ENCODE data around the gene CD40LG. TPM values are rescaled to one million over a fixed set of nuclear protein-coding genes. Genes with fewer than 3 reads are reported as not detected.

Gene CD40LG
- total and polyA plus RNA-seq, 2 donors (not counting 1 experiment from before 2014, with no cell fraction given) = 0.13 to 0.30 TPM

DNA sequence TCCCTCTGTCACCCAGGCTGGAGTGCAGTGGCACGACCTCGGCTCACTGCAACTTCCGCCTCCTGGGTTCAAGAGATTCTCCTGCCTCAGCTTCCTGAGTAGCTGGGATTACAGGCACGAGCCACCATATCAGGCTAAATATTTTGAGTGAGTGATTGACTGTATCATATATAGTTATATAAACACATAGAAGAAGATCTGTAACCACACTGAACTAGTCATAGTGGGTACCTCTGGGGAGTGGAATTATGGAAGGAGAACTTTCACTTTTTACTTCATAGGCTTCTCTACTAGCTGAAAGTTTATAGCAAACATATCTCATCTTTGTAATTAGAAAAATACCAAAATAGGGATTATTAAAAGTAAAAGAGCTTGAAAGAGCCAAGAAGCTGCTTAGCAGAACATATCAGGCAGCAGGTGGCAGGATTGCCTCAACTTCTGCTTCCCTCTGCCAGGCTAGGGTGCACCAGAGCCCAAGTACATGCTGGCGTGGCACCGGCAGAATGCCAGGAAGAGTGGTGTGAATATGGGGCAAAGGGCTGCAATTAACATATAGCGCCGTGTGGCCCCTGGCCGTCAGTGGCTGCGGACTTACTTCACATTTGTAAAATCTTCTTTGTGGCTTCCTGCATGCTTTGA, 39.5 kb upstream of the CD40LG start:
- H3K27ac Mint-ChIP-seq = no peak overlapping the region
- no peak overlapping the region for H3K4me3 Mint-ChIP-seq

More for the DNA sequence above, 39.5 kb upstream of the CD40LG start:
- Histone ChIP-seq H3K27ac (ENCODE audit: low read length in 2 of 2) (no peak overlapping the region), H3K79me2 (ENCODE audit: control insufficient read depth, insufficient read depth, low read length) (no peaks in the 10 kb centered on the region), H3K4me1 (ENCODE audit: control insufficient read depth in 2 of 2, insufficient read depth in 2 of 2, low read length in 2 of 2) (peaks cover 0 to 3% of the 10 kb centered on the region in 2 donors), H3K36me3 (replicated peaks in 1 of 2; ENCODE audit: control extremely low read depth in 1 of 2, control insufficient read depth in 1 of 2, extremely low read depth in 1 of 2, insufficient read depth in 2 of 2, low read length in 1 of 2) (no peaks in the 10 kb centered on the region), H2AFZ (ENCODE audit: insufficient read depth, low read depth, low read length, poor library complexity, severe bottlenecking) (no peak overlapping the region), H4K20me1 (ENCODE audit: control insufficient read depth, insufficient read depth, low read length, poor library complexity, severe bottlenecking) (no peaks in the 10 kb centered on the region), H3K4me3 (ENCODE audit: control extremely low read depth in 1 of 5, extremely low read depth in 1 of 5, insufficient read depth in 1 of 5, low read depth in 2 of 5, low read length in 4 of 5) (no peak overlapping the region), H3K9me3 (ENCODE audit: control extremely low read depth in 1 of 3, control insufficient read depth in 2 of 3, insufficient read depth in 1 of 3, low read length in 2 of 3) (no peaks in the 10 kb centered on the region), H3K4me2 (replicated peaks; ENCODE audit: low read depth, low read length, poor library complexity, severe bottlenecking) (no peak overlapping the region), H3K9ac (ENCODE audit: low read length) (no peak overlapping the region), H3K27me3 (replicated peaks in 1 of 4; ENCODE audit: control extremely low read depth in 1 of 4, control insufficient read depth in 3 of 4, insufficient read depth in 4 of 4, low read length in 3 of 4) (no peaks in the 10 kb centered on the region)
- H3K27me3 Mint-ChIP-seq = no peaks in the 10 kb centered on the region
- TF ChIP-seq CTCF (IDR thresholded peaks at IDR 0.05) = peak; percentile 48
- no peak for TF ChIP-seq EZH2 (IDR thresholded peaks at IDR 0.05; ENCODE audit: borderline replicate concordance, insufficient read depth, low read depth, low read length, poor library complexity, severe bottlenecking)
- ChIA-PET CTCF (interaction anchor here (0.7 to 3.3 kb wide), 16 partner anchors 9 to 444 kb away, joined by 3 to 26 read pairs (median 4); no protein-coding TSS in a partner anchor), POLR2A (no interaction called here)
- no peaks in the 10 kb centered on the region for H3K4me1 Mint-ChIP-seq
- intact Hi-C loops (cut with micrococcal nuclease) = loop anchor here (1.0 kb wide), 2 partner anchors 87 to 317 kb away; no protein-coding TSS in a partner anchor
- no peaks in the 10 kb centered on the region for H3K9me3 Mint-ChIP-seq (ENCODE audit: insufficient read depth)
- ATAC-seq (ENCODE audit: low read depth) (peak; percentile 43), DNase-seq (peak; percentile 47)
- 44% methylated on average over 4 of the region's 10 CpGs for WGBS (ENCODE audit: insufficient coverage)
